ENCODE results near the gene AGR2.
"Not testable (repeated sequence)": the region's sequence is repeated elsewhere in the genome, so short reads cannot be mapped to it uniquely, and the experiment has no call there.

The AGR2 gene

DNA sequence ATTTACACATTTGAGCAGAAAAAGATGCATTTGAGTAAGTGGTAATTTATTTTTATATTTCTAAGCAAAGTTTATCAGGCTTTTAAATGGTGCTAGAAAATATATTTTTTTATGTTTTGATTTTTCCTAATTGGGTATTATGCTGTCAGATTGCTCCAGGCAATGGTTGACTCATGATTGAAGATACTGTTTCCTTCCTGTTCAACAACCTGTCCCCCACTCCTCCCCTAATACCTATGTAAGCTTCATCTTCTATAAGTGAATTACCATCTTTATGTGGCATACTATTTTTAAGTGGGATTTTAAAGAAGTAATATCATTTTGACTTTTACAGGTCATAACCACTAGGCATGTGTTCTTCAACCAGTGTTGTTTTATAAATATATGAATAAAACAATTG, 29.8 kb downstream of the AGR2 start:
- DNase-seq (ENCODE audit: extremely low spot score), result no peak
- TF ChIP-seq CTBP1 (IDR thresholded peaks at IDR 0.05; ENCODE audit: borderline replicate concordance), result no peak
- no peak for TF ChIP-seq HDGF (IDR thresholded peaks at IDR 0.05; ENCODE audit: borderline replicate concordance)
- TF ChIP-seq L3MBTL2 (conservative IDR thresholded peaks at IDR 0.05), result no peak
- no peak for TF ChIP-seq TARDBP (IDR thresholded peaks at IDR 0.05)
- TF ChIP-seq LEF1 (IDR thresholded peaks at IDR 0.05; ENCODE audit: borderline replicate concordance), result no peak
- TF ChIP-seq, protein P1, sequence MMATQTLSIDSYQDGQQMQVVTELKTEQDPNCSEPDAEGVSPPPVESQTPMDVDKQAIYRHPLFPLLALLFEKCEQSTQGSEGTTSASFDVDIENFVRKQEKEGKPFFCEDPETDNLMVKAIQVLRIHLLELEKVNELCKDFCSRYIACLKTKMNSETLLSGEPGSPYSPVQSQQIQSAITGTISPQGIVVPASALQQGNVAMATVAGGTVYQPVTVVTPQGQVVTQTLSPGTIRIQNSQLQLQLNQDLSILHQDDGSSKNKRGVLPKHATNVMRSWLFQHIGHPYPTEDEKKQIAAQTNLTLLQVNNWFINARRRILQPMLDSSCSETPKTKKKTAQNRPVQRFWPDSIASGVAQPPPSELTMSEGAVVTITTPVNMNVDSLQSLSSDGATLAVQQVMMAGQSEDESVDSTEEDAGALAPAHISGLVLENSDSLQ (IDR thresholded peaks at IDR 0.05), result no peak
- TF ChIP-seq NFRKB (IDR thresholded peaks at IDR 0.05), result no peak
- TF ChIP-seq FOXA1 (IDR thresholded peaks at IDR 0.05), result no peak
- TF ChIP-seq BHLHE40 (IDR thresholded peaks at IDR 0.05; ENCODE audit: borderline replicate concordance), result no peak
- TF ChIP-seq SUZ12 (IDR thresholded peaks at IDR 0.05), result no peak
- TF ChIP-seq SP1 (IDR thresholded peaks at IDR 0.05), result no peak
- ChIA-PET POLR2A (interaction anchor here (1.2 kb wide), 1 partner anchor 21 kb away, joined by 3 read pairs; the partner anchor contains the start of gene TSPAN13), CTCF (no interaction called here)

DNA sequence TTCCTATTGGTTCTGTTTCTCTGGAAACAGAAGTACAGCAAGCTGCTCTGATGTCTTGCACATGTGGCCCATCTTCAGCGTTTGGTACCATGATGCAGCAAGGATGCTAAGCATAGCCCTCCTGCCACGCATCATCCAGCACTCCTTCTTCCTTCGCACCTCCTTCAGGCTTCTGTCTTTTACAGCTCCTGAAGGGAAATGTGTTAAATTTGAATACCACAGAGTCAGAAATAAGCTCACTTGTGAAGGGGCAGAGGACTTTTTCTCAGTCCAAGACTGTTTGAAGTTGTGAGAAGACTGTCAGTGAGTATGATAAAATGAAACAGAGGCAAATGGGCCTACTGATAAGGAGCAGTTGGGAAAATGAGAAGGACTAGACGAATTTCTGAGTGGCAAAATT, 30.5 kb downstream of the AGR2 start:
- CTCF ChIA-PET, result interaction anchor here (0.6 kb wide), 1 partner anchor 54 kb away, joined by 3 read pairs; no protein-coding TSS in a partner anchor
- TF ChIP-seq SP1 (IDR thresholded peaks at IDR 0.05) (no peak), ARNT (IDR thresholded peaks at IDR 0.05) (no peak), FOXM1 (IDR thresholded peaks at IDR 0.05; ENCODE audit: borderline replicate concordance) (no peak), LEF1 (IDR thresholded peaks at IDR 0.05; ENCODE audit: borderline replicate concordance) (no peak), ELF4 (IDR thresholded peaks at IDR 0.05) (no peak), SUZ12 (IDR thresholded peaks at IDR 0.05) (no peak)
- TF ChIP-seq, protein P1 (IDR thresholded peaks at IDR 0.05), result no peak
- POLR2A ChIA-PET, result no interaction called here
- no peak for DNase-seq (ENCODE audit: extremely low spot score)

DNA sequence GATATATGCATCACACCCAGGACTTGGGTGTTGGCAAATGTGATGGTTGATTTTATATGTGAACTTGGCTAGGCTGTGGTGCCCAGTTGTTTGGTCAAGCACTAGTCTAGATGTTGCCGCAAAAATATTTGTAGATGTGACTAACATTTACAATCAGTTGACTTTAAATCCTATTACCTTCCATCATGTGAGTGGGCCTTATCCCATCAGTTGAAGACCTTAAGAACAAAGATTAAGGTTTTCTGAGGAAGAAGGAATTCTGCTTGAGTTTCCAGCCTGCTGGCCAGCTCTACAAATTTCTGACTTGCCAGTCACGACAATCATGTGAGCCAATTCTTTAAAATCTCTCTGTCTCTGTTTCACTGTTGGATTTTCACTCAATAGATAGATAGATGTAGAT, 30.9 kb downstream of the AGR2 start:
- TF ChIP-seq SP1 (IDR thresholded peaks at IDR 0.05) (no peak), NFRKB (IDR thresholded peaks at IDR 0.05) (no peak), TARDBP (IDR thresholded peaks at IDR 0.05) (no peak), ARNT (IDR thresholded peaks at IDR 0.05) (no peak), FOXA1 (IDR thresholded peaks at IDR 0.05) (no peak), L3MBTL2 (conservative IDR thresholded peaks at IDR 0.05) (no peak), FOXK2 (IDR thresholded peaks at IDR 0.05) (no peak), BHLHE40 (IDR thresholded peaks at IDR 0.05; ENCODE audit: borderline replicate concordance) (no peak), CTBP1 (IDR thresholded peaks at IDR 0.05; ENCODE audit: borderline replicate concordance) (no peak), ELF4 (IDR thresholded peaks at IDR 0.05) (no peak), HDGF (IDR thresholded peaks at IDR 0.05; ENCODE audit: borderline replicate concordance) (no peak), FOXM1 (IDR thresholded peaks at IDR 0.05; ENCODE audit: borderline replicate concordance) (no peak), SUZ12 (IDR thresholded peaks at IDR 0.05) (no peak), LEF1 (IDR thresholded peaks at IDR 0.05; ENCODE audit: borderline replicate concordance) (no peak), ZNF384 (IDR thresholded peaks at IDR 0.05) (no peak)
- TF ChIP-seq, protein P1 (IDR thresholded peaks at IDR 0.05), result no peak
- DNase-seq (ENCODE audit: extremely low spot score), result no peak
- CTCF ChIA-PET, result interaction anchor here (0.6 kb wide), 2 partner anchors 9 to 55 kb away, joined by 3 to 4 read pairs; no protein-coding TSS in a partner anchor
- POLR2A ChIA-PET, result no interaction called here

DNA sequence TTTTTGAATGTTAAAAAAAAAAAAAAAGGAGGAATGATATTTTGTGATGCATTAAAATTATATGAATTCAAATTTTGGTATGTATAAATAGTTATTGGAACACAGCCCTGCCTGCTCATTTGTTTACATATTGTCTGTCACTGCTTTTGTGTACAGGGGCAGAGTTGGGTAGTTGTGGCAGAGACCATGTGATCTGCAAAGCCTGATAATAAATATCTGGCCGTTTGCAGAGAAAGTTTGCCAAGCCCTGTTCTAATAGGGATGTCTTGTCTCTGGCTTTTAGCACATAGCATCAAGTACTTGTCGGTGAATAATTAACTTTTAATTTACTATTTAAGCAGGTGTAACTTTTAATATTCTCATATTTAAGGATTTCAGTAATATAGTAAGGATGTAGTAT, 31.5 kb downstream of the AGR2 start:
- POLR2A ChIA-PET, result no interaction called here
- DNase-seq (ENCODE audit: extremely low spot score), result no peak
- CTCF ChIA-PET, result interaction anchor here (0.6 kb wide), 1 partner anchor 9 kb away, joined by 4 read pairs; no protein-coding TSS in a partner anchor
- no peak for TF ChIP-seq HDGF (IDR thresholded peaks at IDR 0.05; ENCODE audit: borderline replicate concordance)
- TF ChIP-seq SUZ12 (IDR thresholded peaks at IDR 0.05), result no peak
- no peak for TF ChIP-seq FOXA1 (IDR thresholded peaks at IDR 0.05)
- TF ChIP-seq ARNT (IDR thresholded peaks at IDR 0.05), result no peak

DNA sequence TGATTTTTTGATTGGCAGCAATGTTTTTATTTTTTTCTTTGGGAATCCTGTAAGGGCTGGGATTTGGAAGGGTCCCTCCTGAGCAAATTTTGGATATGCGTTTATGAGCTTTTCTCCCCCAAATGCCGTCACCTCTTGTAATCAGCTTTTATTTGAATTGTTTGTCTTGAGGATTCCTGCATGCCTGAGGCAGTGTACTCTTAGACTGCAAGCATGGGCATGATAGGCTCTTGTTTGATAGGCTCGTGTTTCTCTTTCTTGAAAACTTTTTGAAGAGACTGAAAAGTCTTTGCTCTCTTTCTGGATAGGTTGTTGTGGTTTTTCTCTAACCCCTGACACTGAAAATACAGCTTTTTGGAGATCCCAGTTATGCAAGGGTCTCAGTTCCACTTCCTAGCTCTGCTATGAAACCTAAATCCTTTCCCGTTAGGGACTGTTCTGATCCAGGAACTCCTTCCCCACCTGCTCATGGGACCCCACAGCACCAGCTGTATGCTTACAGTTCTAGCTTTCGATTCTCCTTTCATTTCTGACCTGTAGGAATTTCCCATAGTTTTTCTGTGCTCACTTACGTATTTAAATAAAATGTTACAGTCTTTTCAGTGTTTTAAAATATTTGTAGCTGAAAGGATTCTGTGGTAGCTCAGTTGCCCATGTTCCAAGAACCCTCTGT, 34.0 kb downstream of the AGR2 start:
- ChIA-PET CTCF (interaction anchor here (0.9 kb wide), 1 partner anchor 31 kb away, joined by 3 read pairs; no protein-coding TSS in a partner anchor), POLR2A (interaction anchor here (1.7 kb wide), 1 partner anchor 17 kb away, joined by 10 read pairs; the partner anchor contains the start of gene TSPAN13)
- no peak for DNase-seq (ENCODE audit: extremely low spot score)
- TF ChIP-seq, protein P1 (IDR thresholded peaks at IDR 0.05), result peak; percentile 48; the same call in 1 of the 2 replicates
- no peak for TF ChIP-seq ELF4 (IDR thresholded peaks at IDR 0.05)

DNA sequence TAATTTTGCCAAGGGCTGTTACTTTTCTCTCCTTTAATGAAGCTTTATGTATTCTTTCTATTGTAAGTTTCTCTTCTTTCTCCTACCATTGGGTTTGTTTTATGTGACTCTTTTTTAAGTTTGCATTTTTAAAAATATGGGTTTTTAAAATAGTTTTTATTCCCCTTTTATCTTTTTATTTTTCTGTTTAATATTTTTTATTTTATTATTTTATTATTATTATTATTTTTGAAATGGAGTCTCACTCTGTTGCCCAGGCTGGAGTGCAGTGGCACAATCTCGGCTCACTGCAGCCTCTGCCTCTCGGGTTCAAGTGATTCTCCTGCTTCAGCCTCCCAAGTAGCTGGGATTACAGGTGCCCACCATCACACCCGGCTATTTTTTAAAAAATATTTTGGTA, 34.8 kb downstream of the AGR2 start:
- POLR2A ChIA-PET, result interaction anchor here (1.7 kb wide), 1 partner anchor 16 kb away, joined by 10 read pairs; the partner anchor contains the start of gene TSPAN13
- DNase-seq (ENCODE audit: extremely low spot score); CTCF ChIA-PET: not testable (repeated sequence)

All from HEK293T (cell line).